ENCODE results near the gene P4HA1. TPM values are rescaled to one million over a fixed set of nuclear protein-coding genes. Genes with fewer than 3 reads are reported as not detected.
"Not testable (repeated sequence)": the region's sequence is repeated elsewhere in the genome, so short reads cannot be mapped to it uniquely, and the experiment has no call there.

P4HA1 gene
- total RNA-seq, 1 donor from 2014 or later = 35.6 TPM

- TF ChIP-seq CTCF (IDR thresholded peaks at IDR 0.05; ENCODE audit: insufficient read depth, low read length, poor library complexity, severe bottlenecking) = no peak
- Histone ChIP-seq H3K4me3 (ENCODE audit: low read depth, low read length) (no peak overlapping the region), H3K36me3 (ENCODE audit: control insufficient read depth, insufficient read depth, low read length) (no peaks in the 10 kb centered on the region), H3K27me3 (ENCODE audit: control insufficient read depth, insufficient read depth, low read length) (no peaks in the 10 kb centered on the region)
- DNase-seq (ENCODE audit: low read depth) = no peak
Measured at GRCh38 chr10:73000973-73001372, 95.7 kb downstream of the P4HA1 start.

- no peaks in the 10 kb centered on the region for H3K36me3 ChIP-seq (ENCODE audit: control insufficient read depth, insufficient read depth, low read length)
- no peak for DNase-seq (ENCODE audit: low read depth)
- no peak for TF ChIP-seq CTCF (IDR thresholded peaks at IDR 0.05; ENCODE audit: insufficient read depth, low read length, poor library complexity, severe bottlenecking)
- H3K4me3 ChIP-seq (ENCODE audit: low read depth, low read length) = no peak overlapping the region
- no peaks in the 10 kb centered on the region for H3K27me3 ChIP-seq (ENCODE audit: control insufficient read depth, insufficient read depth, low read length)
Measured at GRCh38 chr10:72997099-72997498, 99.6 kb downstream of the P4HA1 start.

- not testable (repeated sequence) for H3K27me3 ChIP-seq (ENCODE audit: control insufficient read depth, insufficient read depth, low read length); DNase-seq (ENCODE audit: low read depth); H3K36me3 ChIP-seq (ENCODE audit: control insufficient read depth, insufficient read depth, low read length); H3K4me3 ChIP-seq (ENCODE audit: low read depth, low read length)
Measured at GRCh38 chr10:72995459-72995858, 101.2 kb downstream of the P4HA1 start.

- DNase-seq (ENCODE audit: low read depth); H3K4me3 ChIP-seq (ENCODE audit: low read depth, low read length); H3K36me3 ChIP-seq (ENCODE audit: control insufficient read depth, insufficient read depth, low read length): not testable (repeated sequence)
Measured at GRCh38 chr10:72989771-72990170, 106.9 kb downstream of the P4HA1 start.

GRCh38 chr10:72984618-72985017, 112.0 kb downstream of the P4HA1 start:
- not testable (repeated sequence) for H3K27me3 ChIP-seq (ENCODE audit: control insufficient read depth, insufficient read depth, low read length); H3K36me3 ChIP-seq (ENCODE audit: control insufficient read depth, insufficient read depth, low read length); DNase-seq (ENCODE audit: low read depth); H3K4me3 ChIP-seq (ENCODE audit: low read depth, low read length)

More at GRCh38 chr10:72989771-72990170, 106.9 kb downstream of the P4HA1 start:
- not testable (repeated sequence) for H3K27me3 ChIP-seq (ENCODE audit: control insufficient read depth, insufficient read depth, low read length)

GRCh38 chr10:72981882-72982529, 114.7 kb downstream of the P4HA1 start:
- TF ChIP-seq CTCF (IDR thresholded peaks at IDR 0.05; ENCODE audit: insufficient read depth, low read length, poor library complexity, severe bottlenecking) = no peak
- Histone ChIP-seq H3K36me3 (ENCODE audit: control insufficient read depth, insufficient read depth, low read length) (no peaks in the 10 kb centered on the region), H3K27me3 (ENCODE audit: control insufficient read depth, insufficient read depth, low read length) (no peaks in the 10 kb centered on the region), H3K4me3 (ENCODE audit: low read depth, low read length) (no peak overlapping the region)
- no peak for DNase-seq (ENCODE audit: low read depth)

GRCh38 chr10:72981028-72981881, 115.4 kb downstream of the P4HA1 start:
- Histone ChIP-seq H3K36me3 (ENCODE audit: control insufficient read depth, insufficient read depth, low read length) (no peaks in the 10 kb centered on the region), H3K27me3 (ENCODE audit: control insufficient read depth, insufficient read depth, low read length) (no peaks in the 10 kb centered on the region), H3K4me3 (ENCODE audit: low read depth, low read length) (no peak overlapping the region)
- no peak for TF ChIP-seq CTCF (IDR thresholded peaks at IDR 0.05; ENCODE audit: insufficient read depth, low read length, poor library complexity, severe bottlenecking)
- no peak for DNase-seq (ENCODE audit: low read depth)
